Measurements from ENCODE around the gene EDIL3. TPM values are rescaled to one million over a fixed set of nuclear protein-coding genes. Genes with fewer than 3 reads are reported as not detected.

Gene EDIL3
- total and polyA plus RNA-seq, 2 experiments from 2014 or later, result 18.2 to 42.4 TPM

- Histone ChIP-seq H3K9me2 (replicated peaks; ENCODE audit: insufficient read depth) (no peaks in the 10 kb centered on the region), H3K79me2 (no peaks in the 10 kb centered on the region), H2AFZ (no peak overlapping the region), H3K9me3 (ENCODE audit: low read depth) (no peaks in the 10 kb centered on the region), H3K4me2 (no peak overlapping the region), H3K4me3 (no peak overlapping the region), H3K36me3 (replicated peaks; ENCODE audit: insufficient read depth, low read depth) (no peaks in the 10 kb centered on the region), H3K27me3 (no peaks in the 10 kb centered on the region), H4K20me1 (ENCODE audit: insufficient read depth, poor library complexity, severe bottlenecking) (no peaks in the 10 kb centered on the region), H3K27ac (no peak overlapping the region), H3K4me1 (ENCODE audit: insufficient read depth) (no peaks in the 10 kb centered on the region)
- DNase-seq (ENCODE audit: low spot score), result no peak
- no peak for TF ChIP-seq EZH2phosphoT487 (IDR thresholded peaks at IDR 0.05; ENCODE audit: low read depth, severe bottlenecking, unreplicated experiment)
- no peak for TF ChIP-seq CTCF (IDR thresholded peaks at IDR 0.05; ENCODE audit: poor library complexity)
- no peak for TF ChIP-seq EZH2 (IDR thresholded peaks at IDR 0.05; ENCODE audit: borderline replicate concordance)
- WGBS (ENCODE audit: low lambda C conversion rate, missing lambda C conversion rate), result 78% methylated on average over 4 of the region's 4 CpGs
Measured at GRCh38 chr5:84287951-84288350, 96.7 kb downstream of the EDIL3 start.

- Histone ChIP-seq H2AFZ (no peak overlapping the region), H3K4me2 (no peak overlapping the region), H4K20me1 (ENCODE audit: insufficient read depth, poor library complexity, severe bottlenecking) (no peaks in the 10 kb centered on the region), H3K4me3 (no peak overlapping the region), H3K27ac (no peak overlapping the region), H3K36me3 (replicated peaks; ENCODE audit: insufficient read depth, low read depth) (no peaks in the 10 kb centered on the region), H3K27me3 (no peaks in the 10 kb centered on the region), H3K79me2 (no peaks in the 10 kb centered on the region), H3K9me3 (ENCODE audit: low read depth) (no peaks in the 10 kb centered on the region), H3K4me1 (ENCODE audit: insufficient read depth) (no peaks in the 10 kb centered on the region), H3K9me2 (replicated peaks; ENCODE audit: insufficient read depth) (no peaks in the 10 kb centered on the region)
- DNase-seq (ENCODE audit: low spot score), result no peak
- TF ChIP-seq CTCF (IDR thresholded peaks at IDR 0.05; ENCODE audit: poor library complexity), result no peak
- TF ChIP-seq EZH2phosphoT487 (IDR thresholded peaks at IDR 0.05; ENCODE audit: low read depth, severe bottlenecking, unreplicated experiment), result no peak
- no peak for TF ChIP-seq EZH2 (IDR thresholded peaks at IDR 0.05; ENCODE audit: borderline replicate concordance)
Measured at GRCh38 chr5:84286662-84287061, 98.0 kb downstream of the EDIL3 start.

- no peak for DNase-seq (ENCODE audit: low spot score)
- no peak for TF ChIP-seq EZH2 (IDR thresholded peaks at IDR 0.05; ENCODE audit: borderline replicate concordance)
- TF ChIP-seq EZH2phosphoT487 (IDR thresholded peaks at IDR 0.05; ENCODE audit: low read depth, severe bottlenecking, unreplicated experiment), result no peak
- no peak for TF ChIP-seq CTCF (IDR thresholded peaks at IDR 0.05; ENCODE audit: poor library complexity)
- WGBS (ENCODE audit: low lambda C conversion rate, missing lambda C conversion rate), result 85% methylated on average over 8 of the region's 8 CpGs
Measured at GRCh38 chr5:84285641-84286637, 98.7 kb downstream of the EDIL3 start.

More at GRCh38 chr5:84285641-84286637, 98.7 kb downstream of the EDIL3 start:
- Histone ChIP-seq H3K9me3 (ENCODE audit: low read depth) (no peaks in the 10 kb centered on the region), H3K4me3 (no peak overlapping the region), H3K9me2 (replicated peaks; ENCODE audit: insufficient read depth) (no peaks in the 10 kb centered on the region), H3K4me2 (no peak overlapping the region), H3K4me1 (ENCODE audit: insufficient read depth) (no peaks in the 10 kb centered on the region), H4K20me1 (ENCODE audit: insufficient read depth, poor library complexity, severe bottlenecking) (no peaks in the 10 kb centered on the region), H3K27ac (no peak overlapping the region), H3K79me2 (no peaks in the 10 kb centered on the region), H2AFZ (no peak overlapping the region), H3K27me3 (no peaks in the 10 kb centered on the region), H3K36me3 (replicated peaks; ENCODE audit: insufficient read depth, low read depth) (no peaks in the 10 kb centered on the region)

Data from hepatocyte (in vitro differentiated cells).